ENCODE data around the gene ENOX1.

Gene ENOX1

DNA sequence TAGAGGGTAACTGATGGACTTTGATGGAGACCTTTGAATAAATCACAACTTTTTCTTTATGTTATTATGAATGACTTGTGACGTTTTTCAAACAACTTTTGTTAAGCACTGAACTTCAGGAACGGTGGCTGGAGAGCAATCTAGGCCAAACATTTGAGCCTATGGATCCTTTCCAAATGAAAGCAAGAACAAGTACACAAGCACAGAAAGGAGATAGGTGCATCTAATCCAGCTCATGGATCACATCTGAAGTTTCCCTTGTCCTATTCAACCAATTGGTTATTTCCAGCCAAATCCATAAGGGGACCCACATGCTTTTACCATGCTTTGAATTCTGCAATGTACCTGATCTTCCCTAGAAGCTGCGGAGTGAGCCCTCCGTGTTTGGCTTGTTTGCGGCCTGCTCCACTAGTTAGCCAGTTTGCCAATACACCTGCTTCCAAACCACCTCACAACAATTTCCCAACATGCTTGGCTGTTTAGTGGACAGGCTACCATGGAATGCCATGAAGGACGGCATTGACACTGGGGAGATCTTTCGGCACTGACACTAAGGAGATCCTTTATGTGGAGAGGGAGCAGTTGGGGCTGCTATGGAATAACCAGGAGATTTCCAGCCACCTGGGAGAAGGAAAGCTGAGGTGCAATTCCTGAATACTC, 447.5 kb downstream of the ENOX1 start:
- no peak for DNase-seq (ENCODE audit: low read depth)
- no peak overlapping the region for H3K4me3 ChIP-seq (ENCODE audit: control insufficient read depth, low read depth, low read length)
- TF ChIP-seq CTCF (IDR thresholded peaks at IDR 0.05; ENCODE audit: control insufficient read depth, insufficient read depth, low read depth, low read length, missing control alignments): no peak

GRCh38 chr13:43335764-43336163, 451.0 kb downstream of the ENOX1 start:
- DNase-seq (ENCODE audit: low read depth): no peak
- TF ChIP-seq CTCF (IDR thresholded peaks at IDR 0.05; ENCODE audit: control insufficient read depth, insufficient read depth, low read depth, low read length, missing control alignments): no peak
- H3K4me3 ChIP-seq (ENCODE audit: control insufficient read depth, low read depth, low read length): no peak overlapping the region

DNA sequence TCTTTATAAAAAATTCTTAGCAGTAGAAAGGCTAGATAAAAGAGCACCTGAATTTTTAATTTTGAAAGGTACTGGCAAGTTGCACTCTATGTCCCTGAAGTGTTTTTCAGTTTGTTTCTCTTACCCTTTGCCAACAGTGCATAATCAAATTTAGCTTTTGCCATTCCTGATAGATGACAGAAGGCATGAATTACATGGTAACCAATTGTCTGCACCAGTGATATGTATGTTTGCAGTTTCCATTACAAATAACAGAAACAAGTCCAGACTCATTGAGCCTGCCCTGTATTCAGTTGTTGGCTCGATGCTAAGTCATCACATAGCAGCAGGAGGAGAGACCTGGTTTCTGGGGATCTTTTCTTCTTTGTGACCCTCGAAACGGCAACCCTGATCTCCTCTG, 453.6 kb downstream of the ENOX1 start:
- no peak overlapping the region for H3K4me3 ChIP-seq (ENCODE audit: control insufficient read depth, low read depth, low read length)
- no peak for DNase-seq (ENCODE audit: low read depth)
- TF ChIP-seq CTCF (IDR thresholded peaks at IDR 0.05; ENCODE audit: control insufficient read depth, insufficient read depth, low read depth, low read length, missing control alignments): no peak

DNA sequence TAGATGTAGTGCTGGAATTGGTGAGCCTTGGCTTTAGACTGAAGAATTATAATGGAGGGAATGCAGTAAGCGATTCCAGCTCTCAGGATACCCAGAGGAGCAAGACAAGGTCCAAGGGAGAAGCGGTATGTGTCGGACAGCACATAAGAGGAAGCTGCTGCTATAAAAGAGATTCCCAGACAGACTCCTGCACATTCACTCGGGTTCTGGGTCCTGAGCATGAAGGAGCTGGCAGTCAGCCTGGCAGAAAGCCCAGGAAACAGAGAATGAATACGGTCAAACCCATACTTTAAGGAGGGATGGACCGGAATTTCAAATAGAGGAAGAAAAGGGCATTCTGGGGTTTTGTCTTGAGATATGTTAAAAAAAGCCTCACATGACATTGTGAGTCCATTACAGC, 455.1 kb downstream of the ENOX1 start:
- TF ChIP-seq CTCF (IDR thresholded peaks at IDR 0.05; ENCODE audit: control insufficient read depth, insufficient read depth, low read depth, low read length, missing control alignments): no peak
- DNase-seq (ENCODE audit: low read depth): no peak
- H3K4me3 ChIP-seq (ENCODE audit: control insufficient read depth, low read depth, low read length): no peak overlapping the region

- no peak overlapping the region for H3K4me3 ChIP-seq (ENCODE audit: control insufficient read depth, low read depth, low read length)
- DNase-seq (ENCODE audit: low read depth): no peak
- no peak for TF ChIP-seq CTCF (IDR thresholded peaks at IDR 0.05; ENCODE audit: control insufficient read depth, insufficient read depth, low read depth, low read length, missing control alignments)
These were observed 457.1 kb downstream of the ENOX1 start for GRCh38 chr13:43329702-43330101.

DNA sequence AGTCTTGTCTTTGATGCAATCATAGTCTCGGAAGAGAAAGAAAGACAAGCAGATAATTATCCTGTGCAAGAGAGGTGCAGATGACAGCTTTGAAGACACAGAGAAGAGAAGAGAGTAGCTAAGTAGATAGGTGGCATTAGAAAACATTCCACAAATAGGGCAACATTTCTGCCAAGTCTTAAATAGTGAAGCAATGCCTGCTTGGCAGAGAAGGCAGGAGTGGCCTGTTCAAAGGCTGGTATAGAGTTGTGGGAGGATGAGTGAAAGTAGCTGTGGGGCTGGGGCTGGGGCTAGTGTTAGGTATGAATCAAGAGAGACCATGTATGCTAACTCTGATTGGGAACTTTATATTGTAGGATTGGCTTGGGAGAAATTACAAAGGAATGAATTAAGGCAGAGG, 457.9 kb downstream of the ENOX1 start:
- TF ChIP-seq CTCF (IDR thresholded peaks at IDR 0.05; ENCODE audit: control insufficient read depth, insufficient read depth, low read depth, low read length, missing control alignments): no peak
- no peak overlapping the region for H3K4me3 ChIP-seq (ENCODE audit: control insufficient read depth, low read depth, low read length)
- no peak for DNase-seq (ENCODE audit: low read depth)

DNA sequence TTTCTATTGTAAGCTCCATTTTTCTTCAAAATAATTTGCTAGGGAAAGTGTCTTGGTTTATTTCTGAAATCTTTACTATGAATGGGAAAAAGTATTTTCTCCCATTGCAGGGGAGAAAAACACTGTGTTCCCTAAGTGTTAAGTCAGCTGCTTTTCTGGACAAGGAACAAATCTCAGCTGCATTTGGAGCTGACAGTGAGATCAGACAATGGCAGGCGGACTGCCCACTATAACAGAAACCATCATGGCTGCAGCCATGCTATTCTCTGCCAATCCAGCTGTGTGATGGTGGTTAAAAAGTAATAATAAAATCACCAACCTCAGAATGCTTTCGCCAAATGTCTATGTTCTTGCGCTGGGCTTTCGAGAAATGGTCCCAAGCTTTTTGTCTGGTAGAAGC, 460.7 kb downstream of the ENOX1 start:
- DNase-seq (ENCODE audit: low read depth): no peak
- TF ChIP-seq CTCF (IDR thresholded peaks at IDR 0.05; ENCODE audit: control insufficient read depth, insufficient read depth, low read depth, low read length, missing control alignments): no peak
- H3K4me3 ChIP-seq (ENCODE audit: control insufficient read depth, low read depth, low read length): no peak overlapping the region

Data from AG09309 (cell line).